Neural crest cell (in vitro differentiated cells): ENCODE measurements around the gene ZNF91. TPM values are rescaled to one million over a fixed set of nuclear protein-coding genes. Genes with fewer than 3 reads are reported as not detected.
"Not testable (repeated sequence)": the region's sequence is repeated elsewhere in the genome, so short reads cannot be mapped to it uniquely, and the experiment has no call there.

ENCODE experiments used
- DNase-seq: peaks from one replicate; pipeline ENCODE4 v3.0.0; 2021; ENCODE audit warnings: low read depth, mixed read lengths, low spot score
- H3K27ac Mint-ChIP-seq: one replicate; pipeline ENCODE4 v1.8.0; 2021; ENCODE audit warnings: mild to moderate bottlenecking, mixed read lengths; ENCODE audit not compliant: unreplicated experiment
- H3K27me3 Mint-ChIP-seq: 2 replicates; pipeline ENCODE4 v1.8.0; 2021; ENCODE audit warnings: low read depth, mild to moderate bottlenecking, mixed read lengths
- H3K36me3 Mint-ChIP-seq: 2 replicates; pipeline ENCODE4 v1.8.0; 2021; ENCODE audit warnings: low read depth, mild to moderate bottlenecking, mixed read lengths
- H3K4me1 Mint-ChIP-seq: 2 replicates; pipeline ENCODE4 v1.8.0; 2021; ENCODE audit warnings: mixed read lengths
- H3K4me3 Mint-ChIP-seq: one replicate; pipeline ENCODE4 v1.8.0; 2021; ENCODE audit warnings: mild to moderate bottlenecking, mixed read lengths
- H3K9me3 Mint-ChIP-seq: 2 replicates; pipeline ENCODE4 v1.8.0; 2021; ENCODE audit warnings: mixed read lengths
- CTCF ChIP-seq: fragments of 200-600 bp; sonication (generic); conservative IDR thresholded peaks from 2 replicates; pipeline ENCODE4 v1.5.0; 2021; ENCODE audit warnings: antibody characterized with exemption, mild to moderate bottlenecking
- total RNA-seq: library from RNA; stranded (reverse); gene quantifications from 2 replicates; pipeline ENCODE4 v1.2.1, GENCODE V29; 2021

Gene ZNF91
- total RNA-seq, 1 donor from 2014 or later, result 73.7 TPM

- H3K4me1 Mint-ChIP-seq, result no peaks in the 10 kb centered on the region
- peaks cover 27% of the 10 kb centered on the region for H3K9me3 Mint-ChIP-seq
- TF ChIP-seq CTCF, result no peak
- H3K4me3 Mint-ChIP-seq, result no peak overlapping the region
- H3K27ac Mint-ChIP-seq, result no peak overlapping the region
- H3K36me3 Mint-ChIP-seq, result peaks cover 80% of the 10 kb centered on the region
- no peaks in the 10 kb centered on the region for H3K27me3 Mint-ChIP-seq
- no peak for DNase-seq
These were observed 10.4 kb downstream of the ZNF91 start for GRCh38 chr19:23384858-23385257.

GRCh38 chr19:23384166-23384565 is 11.1 kb downstream of the ZNF91 start:
- no peak overlapping the region for H3K4me3 Mint-ChIP-seq
- H3K36me3 Mint-ChIP-seq, result peaks cover 80% of the 10 kb centered on the region
- H3K27me3 Mint-ChIP-seq, result no peaks in the 10 kb centered on the region
- peaks cover 24% of the 10 kb centered on the region for H3K9me3 Mint-ChIP-seq
- no peak for DNase-seq
- H3K4me1 Mint-ChIP-seq, result no peaks in the 10 kb centered on the region
- H3K27ac Mint-ChIP-seq, result no peak overlapping the region
- no peak for TF ChIP-seq CTCF

GRCh38 chr19:23382955-23383354 is 12.3 kb downstream of the ZNF91 start:
- Mint-ChIP-seq H3K27me3 (no peaks in the 10 kb centered on the region), H3K36me3 (peaks cover 78% of the 10 kb centered on the region), H3K27ac (no peak overlapping the region), H3K9me3 (peaks cover 23% of the 10 kb centered on the region), H3K4me1 (no peaks in the 10 kb centered on the region), H3K4me3 (no peak overlapping the region)
- no peak for TF ChIP-seq CTCF
- no peak for DNase-seq

- Mint-ChIP-seq H3K27me3 (no peaks in the 10 kb centered on the region), H3K4me3 (no peak overlapping the region), H3K4me1 (no peaks in the 10 kb centered on the region), H3K27ac (no peak overlapping the region), H3K9me3 (peaks cover 23% of the 10 kb centered on the region), H3K36me3 (peaks cover 76% of the 10 kb centered on the region)
- no peak for DNase-seq
- TF ChIP-seq CTCF, result no peak
These were observed 14.2 kb downstream of the ZNF91 start for GRCh38 chr19:23381114-23381513.

GRCh38 chr19:23379671-23380070 is 15.6 kb downstream of the ZNF91 start:
- Mint-ChIP-seq H3K36me3 (peaks cover 77% of the 10 kb centered on the region), H3K9me3 (peaks cover 28% of the 10 kb centered on the region)
- not testable (repeated sequence) for H3K27me3 Mint-ChIP-seq, H3K27ac Mint-ChIP-seq, H3K4me3 Mint-ChIP-seq, DNase-seq, H3K4me1 Mint-ChIP-seq

- Mint-ChIP-seq H3K27me3 (no peaks in the 10 kb centered on the region), H3K4me1 (no peaks in the 10 kb centered on the region), H3K4me3 (no peak overlapping the region), H3K36me3 (peaks cover 76% of the 10 kb centered on the region), H3K27ac (no peak overlapping the region), H3K9me3 (peaks cover 26% of the 10 kb centered on the region)
- no peak for DNase-seq
- TF ChIP-seq CTCF, result no peak
These were observed 16.3 kb downstream of the ZNF91 start for GRCh38 chr19:23378948-23379347.
